HG03439 (cell line): Measurements from ENCODE around the gene IFITM5.

Experiments
- ATAC-seq: cut with Tn5 transposase; IDR thresholded peaks from one replicate; pipeline ENCODE4 v1.9.1; 2021; ENCODE audit warnings: mild to moderate bottlenecking, moderate library complexity; ENCODE audit not compliant: unreplicated experiment

IFITM5 gene

DNA sequence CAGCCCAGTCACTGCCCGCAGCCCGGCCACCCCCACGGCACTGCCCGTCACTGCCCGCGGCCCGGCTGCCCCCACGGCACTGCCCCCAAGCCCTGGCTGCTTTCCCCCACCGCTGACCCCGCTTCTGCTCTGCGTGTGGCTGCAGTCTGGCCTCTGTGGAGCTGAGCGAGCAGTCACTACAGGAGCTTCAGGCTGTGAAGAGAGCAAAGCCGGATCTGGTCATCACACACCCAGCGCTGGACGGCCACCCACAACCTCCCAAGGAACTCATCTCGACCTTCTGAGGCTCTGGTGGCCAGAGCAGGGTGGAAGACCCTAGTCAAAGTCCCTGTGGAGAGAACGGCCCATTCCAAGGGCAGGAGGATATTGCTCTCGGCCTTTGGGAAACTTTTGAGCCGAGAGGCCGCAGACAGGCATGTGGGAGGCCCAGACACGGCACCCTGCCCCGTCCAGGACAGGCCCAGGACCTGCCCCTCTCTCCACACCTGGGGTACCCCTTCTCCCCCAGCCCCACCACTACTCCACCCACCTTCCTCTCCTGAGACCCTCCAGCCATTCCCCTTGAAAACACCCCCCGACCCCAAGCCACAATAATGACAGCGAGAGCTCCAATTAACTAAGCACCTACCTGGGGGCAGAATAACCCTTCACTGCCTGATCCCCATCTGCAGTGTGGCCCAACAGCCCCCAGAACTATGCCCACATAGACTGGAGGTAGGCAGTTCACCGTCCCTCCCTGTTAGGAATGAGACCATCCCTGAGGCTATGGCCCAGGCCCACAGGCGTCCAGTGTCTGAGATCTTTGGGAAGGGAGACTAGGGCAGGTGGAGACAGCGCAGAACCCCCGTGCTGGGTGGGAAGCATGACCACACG lies 14.1 kb downstream of the IFITM5 start:
- no peak for ATAC-seq

DNA sequence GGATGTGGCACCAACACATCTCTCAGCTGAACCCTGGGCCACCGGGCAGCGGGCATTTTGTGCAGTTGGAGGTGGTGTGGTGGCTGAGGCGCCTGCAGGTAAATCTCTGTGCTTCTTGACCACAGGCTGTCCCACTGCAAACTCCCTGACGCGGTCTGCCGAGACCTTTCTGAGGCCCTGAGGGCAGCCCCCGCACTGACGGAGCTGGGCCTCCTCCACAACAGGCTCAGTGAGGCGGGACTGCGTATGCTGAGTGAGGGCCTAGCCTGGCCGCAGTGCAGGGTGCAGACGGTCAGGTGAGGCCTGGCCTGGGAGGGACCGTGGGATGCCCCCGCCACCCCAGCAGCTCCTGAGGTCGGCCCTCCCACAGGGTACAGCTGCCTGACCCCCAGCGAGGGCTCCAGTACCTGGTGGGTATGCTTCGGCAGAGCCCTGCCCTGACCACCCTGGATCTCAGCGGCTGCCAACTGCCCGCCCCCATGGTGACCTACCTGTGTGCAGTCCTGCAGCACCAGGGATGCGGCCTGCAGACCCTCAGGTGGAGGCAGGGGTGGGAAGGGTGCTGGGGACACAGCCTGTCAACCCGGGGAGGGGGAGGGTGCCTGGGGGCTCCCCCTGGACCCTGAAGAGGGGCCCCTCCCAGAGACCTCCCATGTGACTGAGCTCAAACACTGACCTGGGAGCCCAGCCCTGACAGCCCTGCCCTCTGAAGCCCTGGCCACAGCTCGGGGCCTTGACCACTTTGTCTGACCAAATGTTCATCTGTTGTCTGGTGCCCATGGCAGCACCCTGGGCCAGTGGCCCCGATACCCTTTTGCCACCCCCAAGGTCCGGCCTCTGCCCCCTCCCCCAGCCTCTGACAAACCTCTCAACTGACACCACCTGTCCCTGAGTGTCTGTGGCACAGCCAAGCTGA lies 15.0 kb downstream of the IFITM5 start:
- no peak for ATAC-seq

GRCh38 chr11:283405-284104 lies 15.8 kb downstream of the IFITM5 start:
- no peak for ATAC-seq

DNA sequence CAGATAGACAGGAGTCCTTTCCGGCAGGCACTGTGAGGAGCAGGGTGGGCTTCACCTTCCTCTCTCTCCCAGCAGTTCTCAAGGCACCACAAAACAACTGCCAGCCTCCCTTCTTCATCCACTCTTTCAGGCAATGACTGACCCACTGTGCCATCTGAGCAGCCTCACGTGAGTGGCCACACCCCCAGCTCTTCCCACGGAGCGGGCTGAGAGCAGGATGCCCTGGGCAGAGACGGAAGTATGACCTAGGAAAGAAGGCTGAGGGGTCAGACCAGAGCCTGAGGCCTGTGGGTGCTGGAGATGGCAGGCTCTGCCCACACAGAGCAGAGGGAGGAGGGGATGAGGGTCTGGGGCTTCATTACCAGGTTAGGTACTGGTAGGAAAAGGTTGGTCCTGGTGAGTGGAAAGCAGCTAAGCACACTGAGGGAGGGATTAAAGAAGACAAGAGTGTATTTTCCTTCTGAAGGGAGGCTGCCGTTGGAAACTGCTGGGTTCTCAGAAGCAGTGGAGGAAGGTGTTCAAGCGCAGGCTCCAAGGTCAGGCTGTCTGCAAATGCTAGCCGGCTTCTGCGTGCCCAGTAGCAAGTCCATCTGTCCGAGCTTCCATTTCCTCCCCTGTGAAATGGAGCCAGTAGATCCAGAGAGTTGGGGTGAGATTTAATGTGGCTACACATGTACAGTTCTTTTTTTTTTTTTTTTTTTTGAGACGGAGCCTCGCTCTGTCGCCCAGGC lies 16.5 kb downstream of the IFITM5 start:
- no peak for ATAC-seq

DNA sequence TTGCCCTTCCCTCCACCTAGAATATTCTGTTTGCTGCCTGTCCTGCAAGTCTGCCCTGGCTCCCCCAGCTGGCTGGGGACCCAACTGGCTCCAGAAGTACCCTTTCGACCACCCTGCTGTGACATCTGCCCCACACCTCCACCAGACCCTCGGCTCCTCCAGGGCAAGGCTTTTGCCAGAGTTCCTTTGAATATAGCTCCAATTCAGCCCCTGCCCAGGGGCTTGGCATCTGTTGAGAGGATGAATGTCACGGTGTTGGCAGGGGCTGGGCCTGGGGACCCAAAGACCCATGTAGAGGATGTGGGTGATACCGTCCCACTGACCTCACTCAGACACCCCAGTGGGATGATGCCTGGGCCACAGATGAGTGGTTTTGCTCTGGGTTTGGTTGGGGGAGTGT lies 17.2 kb downstream of the IFITM5 start:
- no peak for ATAC-seq

DNA sequence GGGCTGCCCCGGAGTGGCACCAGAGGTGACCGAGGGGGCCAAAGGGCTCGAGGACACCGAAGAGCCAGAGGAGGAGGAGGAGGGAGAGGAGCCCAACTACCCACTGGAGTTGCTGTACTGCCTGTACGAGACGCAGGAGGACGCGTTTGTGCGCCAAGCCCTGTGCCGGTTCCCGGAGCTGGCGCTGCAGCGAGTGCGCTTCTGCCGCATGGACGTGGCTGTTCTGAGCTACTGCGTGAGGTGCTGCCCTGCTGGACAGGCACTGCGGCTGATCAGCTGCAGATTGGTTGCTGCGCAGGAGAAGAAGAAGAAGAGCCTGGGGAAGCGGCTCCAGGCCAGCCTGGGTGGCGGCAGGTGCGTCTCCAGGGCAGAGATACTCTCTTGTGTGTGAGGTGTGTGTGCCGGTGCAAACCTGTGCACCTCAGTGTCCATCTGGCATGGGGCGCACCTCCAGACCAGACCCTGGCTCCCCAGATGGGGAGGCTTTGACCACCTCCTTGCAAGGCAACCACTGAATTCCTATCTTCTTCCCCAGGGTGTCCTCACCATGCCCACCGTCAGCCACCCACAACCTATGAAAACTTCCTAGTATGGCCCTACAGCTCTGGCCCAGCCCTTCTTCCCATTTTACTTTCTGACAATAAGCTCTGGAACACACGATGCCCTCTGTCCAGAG lies 17.7 kb downstream of the IFITM5 start:
- no peak for ATAC-seq

GRCh38 chr11:280706-281485 lies 18.4 kb downstream of the IFITM5 start:
- no peak for ATAC-seq

DNA sequence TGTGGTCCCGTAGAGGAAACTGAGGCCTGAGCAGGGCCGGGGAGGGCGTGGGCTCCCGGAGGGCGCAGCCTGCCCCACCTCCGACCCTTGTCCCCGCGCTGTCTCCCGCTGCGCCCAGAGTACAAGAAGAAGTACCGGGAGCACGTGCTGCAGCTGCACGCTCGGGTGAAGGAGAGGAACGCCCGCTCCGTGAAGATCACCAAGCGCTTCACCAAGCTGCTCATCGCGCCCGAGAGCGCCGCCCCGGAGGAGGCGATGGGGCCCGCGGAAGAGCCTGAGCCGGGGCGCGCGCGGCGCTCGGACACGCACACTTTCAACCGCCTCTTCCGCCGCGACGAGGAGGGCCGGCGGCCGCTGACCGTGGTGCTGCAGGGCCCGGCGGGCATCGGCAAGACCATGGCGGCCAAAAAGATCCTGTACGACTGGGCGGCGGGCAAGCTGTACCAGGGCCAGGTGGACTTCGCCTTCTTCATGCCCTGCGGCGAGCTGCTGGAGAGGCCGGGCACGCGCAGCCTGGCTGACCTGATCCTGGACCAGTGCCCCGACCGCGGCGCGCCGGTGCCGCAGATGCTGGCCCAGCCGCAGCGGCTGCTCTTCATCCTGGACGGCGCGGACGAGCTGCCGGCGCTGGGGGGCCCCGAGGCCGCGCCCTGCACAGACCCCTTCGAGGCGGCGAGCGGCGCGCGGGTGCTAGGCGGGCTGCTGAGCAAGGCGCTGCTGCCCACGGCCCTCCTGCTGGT lies 19.2 kb downstream of the IFITM5 start:
- ATAC-seq = no peak

GRCh38 chr11:279040-279965 lies 20.0 kb downstream of the IFITM5 start:
- ATAC-seq = no peak

DNA sequence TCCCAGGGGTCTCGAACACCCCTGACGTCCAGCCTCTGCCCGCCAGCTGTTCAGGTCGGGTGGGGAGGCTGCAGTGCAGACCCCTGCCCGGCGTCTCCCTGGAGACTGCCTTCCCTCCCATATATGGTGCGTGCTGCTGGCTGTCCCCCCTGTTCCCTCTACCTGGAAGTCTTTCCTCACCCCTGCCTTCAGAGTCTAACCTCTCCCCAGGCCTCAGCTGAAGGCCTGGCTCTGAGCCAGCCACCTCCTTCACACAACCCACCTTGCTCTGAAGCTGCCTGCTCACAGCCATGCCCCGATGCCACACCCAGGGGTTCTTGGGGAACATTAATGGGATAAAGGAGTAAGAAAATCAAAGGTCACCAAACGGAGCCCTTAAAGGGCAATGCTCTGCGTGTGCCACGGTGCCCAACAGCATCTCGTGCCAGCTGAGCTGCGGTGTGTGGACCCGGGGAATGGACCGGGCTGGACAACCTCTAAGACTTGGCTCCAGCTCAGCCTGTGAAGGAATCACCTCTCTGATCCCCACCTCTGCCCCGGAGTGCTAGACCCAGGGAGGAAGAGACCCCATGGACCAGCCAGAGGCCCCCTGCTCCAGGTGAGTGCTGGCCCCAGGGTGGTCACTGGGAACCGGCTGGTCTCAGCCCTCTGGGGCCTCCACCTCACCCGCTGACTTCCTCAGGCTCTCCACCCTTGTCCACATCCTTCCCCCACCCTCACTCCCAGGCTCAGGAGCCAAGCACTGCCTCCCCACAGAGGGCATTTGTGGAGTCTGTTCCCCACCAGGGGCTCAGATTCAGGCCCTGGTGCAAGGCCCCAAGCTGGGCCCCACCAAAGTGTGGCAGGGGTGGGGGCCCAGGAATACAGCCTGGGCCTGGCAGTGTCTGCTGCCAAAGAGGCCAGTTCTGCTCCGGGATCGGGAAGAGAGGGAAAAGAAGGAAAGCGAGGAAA lies 21.1 kb downstream of the IFITM5 start, which contains the start of gene NLRP6:
NLRP6 (plus strand) TSS at position 407 of the 951 bp plus-strand sequence; CDS start at position 570, 163 bp downstream.
- ATAC-seq = no peak

GRCh38 chr11:276219-276618 lies 23.1 kb downstream of the IFITM5 start:
- ATAC-seq = no peak

- ATAC-seq = no peak
Measured at GRCh38 chr11:272931-273198, 26.5 kb downstream of the IFITM5 start.

DNA sequence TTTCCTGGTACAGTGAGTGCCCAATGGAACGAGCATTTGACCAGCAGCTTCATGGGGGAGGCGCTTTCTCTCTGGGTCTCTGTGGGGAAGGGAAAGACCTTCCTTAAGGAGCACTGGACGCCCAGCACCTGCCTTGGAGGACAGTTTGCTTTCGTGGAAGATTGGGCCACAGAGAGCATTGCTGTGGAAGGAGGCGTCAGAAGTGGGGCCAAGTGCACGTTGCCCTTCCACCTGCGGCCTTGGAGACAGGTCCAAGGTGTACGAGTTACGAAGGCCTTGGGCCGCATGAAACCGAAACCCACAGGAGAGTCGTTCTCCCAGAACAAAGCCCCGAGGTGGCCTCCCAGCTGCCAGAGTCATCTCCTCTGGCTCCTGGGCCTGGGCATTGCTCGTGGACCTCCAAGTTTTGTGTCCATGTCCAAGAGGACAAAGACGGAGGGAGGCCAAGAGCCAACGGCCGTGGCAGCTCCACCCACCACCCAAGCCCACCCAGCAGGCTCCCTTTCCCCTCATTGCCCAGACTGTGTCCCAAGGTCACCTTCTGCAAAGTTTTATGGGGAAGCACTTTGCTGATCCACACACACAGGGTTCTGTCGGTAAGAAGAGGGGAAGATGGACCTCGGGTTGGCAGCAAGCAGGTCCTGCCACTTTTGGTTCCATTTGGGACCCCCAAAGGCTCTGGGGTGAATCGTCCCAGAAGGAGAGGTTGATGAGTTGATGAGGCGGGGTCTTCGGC lies 27.0 kb downstream of the IFITM5 start:
- ATAC-seq = no peak

- ATAC-seq = no peak
Measured at GRCh38 chr11:271319-271715, 28.0 kb downstream of the IFITM5 start.

DNA sequence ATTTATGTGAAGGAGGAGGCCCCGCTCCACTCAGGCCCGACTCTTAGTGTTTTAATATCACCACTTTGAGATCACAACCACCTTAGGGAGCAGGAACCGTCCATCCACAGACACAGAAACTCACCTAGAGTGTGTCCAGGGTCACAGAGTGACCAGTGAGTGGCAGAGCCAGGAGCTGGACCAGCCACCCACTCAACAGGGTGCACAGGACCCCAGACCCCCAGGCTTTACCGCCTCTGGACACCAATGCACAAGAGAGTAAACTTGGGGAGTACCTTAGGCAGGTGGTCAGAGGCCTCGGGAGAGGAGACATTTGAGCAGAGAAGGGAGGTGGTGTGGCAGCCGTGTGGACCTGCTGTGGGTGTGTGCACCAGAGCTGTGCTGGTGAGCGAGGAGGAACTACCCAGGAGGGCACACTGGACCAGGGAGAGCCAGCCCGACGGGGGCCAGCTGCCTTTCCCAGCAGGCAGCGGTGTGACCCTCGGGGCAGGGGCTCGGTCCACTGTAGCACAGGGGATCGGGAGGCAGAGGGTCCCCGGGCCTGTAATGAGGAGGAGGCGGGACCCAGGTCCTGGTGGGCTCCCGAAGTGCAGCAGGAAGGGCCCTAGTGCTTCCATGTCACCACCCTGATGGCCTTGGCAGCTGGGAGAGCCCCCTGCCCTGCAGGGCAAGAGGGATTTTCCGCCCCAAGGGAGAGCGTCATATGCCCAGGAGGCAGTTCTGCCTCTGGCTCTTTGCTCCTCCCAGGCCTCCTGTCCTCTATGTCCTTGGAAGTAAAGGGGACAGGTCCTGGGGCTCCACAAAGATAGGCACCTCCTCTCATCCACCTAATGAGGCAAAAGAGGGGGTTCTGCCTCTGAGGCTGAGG lies 28.6 kb downstream of the IFITM5 start:
- no peak for ATAC-seq
